HEK293 (cell line): ENCODE data around the gene GLTPD2.

Experiments used
- CTCF ChIA-PET: fragments of 350-600 bp; formaldehyde crosslinking; extraction: SDS; loops from one replicate; lab custom pipeline; 2021; ENCODE audit warnings: antibody characterized with exemption; lab: Yijun Ruan, JAX
- POLR2A ChIA-PET: fragments of 300-600 bp; formaldehyde crosslinking; extraction: SDS; loops from one replicate; lab custom pipeline; 2020; ENCODE audit warnings: antibody characterized with exemption, inconsistent platforms; lab: Yijun Ruan, JAX
- H3K27ac ChIP-seq: fragments of 200-500 bp; sonication (Bioruptor generic); 2 replicates; pipeline ENCODE4 v1.5.1; 2014; ENCODE audit warnings: low read depth, low read length, control low read depth, inconsistent platforms; ENCODE audit errors: extremely low read depth
- H3K36me3 ChIP-seq, 2 experiments: fragments of 200-500 bp in 1 of 2; sonication (Bioruptor generic) in 1 of 2; 1 replicate in 1 of 2; 2 replicates in 1 of 2; pipeline ENCODE4 v1.5.1; 2014 to 2017; ENCODE audit warnings: inconsistent platforms in 2 of 2, low read length in 2 of 2; ENCODE audit not compliant: control insufficient read depth in 2 of 2, insufficient read depth in 1 of 2
- H3K4me1 ChIP-seq: fragments of 200-500 bp; sonication (Bioruptor generic); 2 replicates; pipeline ENCODE4 v1.5.1; 2014; ENCODE audit warnings: mild to moderate bottlenecking, low read length, inconsistent platforms; ENCODE audit not compliant: control insufficient read depth, insufficient read depth
- H3K4me3 ChIP-seq: 2 replicates; pipeline ENCODE4 v1.5.1; 2011; ENCODE audit warnings: low read depth, mild to moderate bottlenecking, control low read depth, low read length, moderate library complexity
- H3K9me3 ChIP-seq: fragments of 200-500 bp; sonication (Bioruptor generic); 2 replicates; pipeline ENCODE4 v1.5.1; 2014; ENCODE audit warnings: low read depth, low read length, inconsistent platforms; ENCODE audit not compliant: control insufficient read depth, insufficient read depth
- FEZF1 ChIP-seq: fragments of 450-650 bp; formaldehyde crosslinking; IDR thresholded peaks from 2 replicates; pipeline ENCODE4 v1.5.1; 2016; ENCODE audit warnings: missing biosample characterization, missing genetic modification characterization
- IKZF3 ChIP-seq: fragments of 450-650 bp; IDR thresholded peaks from 2 replicates; pipeline ENCODE4 v1.5.0; 2018; ENCODE audit warnings: missing biosample characterization, mild to moderate bottlenecking, missing genetic modification characterization, moderate library complexity
- KLF7 ChIP-seq: fragments of 450-650 bp; formaldehyde crosslinking; IDR thresholded peaks from 2 replicates; pipeline ENCODE4 v1.5.1; 2016; ENCODE audit warnings: missing biosample characterization, missing genetic modification characterization, borderline replicate concordance
- MEIS1 ChIP-seq: sonication (generic); formaldehyde crosslinking; IDR thresholded peaks from 2 replicates; pipeline ENCODE4 v1.8.1; 2022; ENCODE audit warnings: missing genetic modification reagents, mild to moderate bottlenecking, borderline replicate concordance
- MYNN ChIP-seq: fragments of 450-650 bp; formaldehyde crosslinking; IDR thresholded peaks from 2 replicates; pipeline ENCODE4 v1.5.1; 2016; ENCODE audit warnings: missing biosample characterization, missing genetic modification characterization, borderline replicate concordance
- OSR2 ChIP-seq: fragments of 450-650 bp; formaldehyde crosslinking; IDR thresholded peaks from 2 replicates; pipeline ENCODE4 v1.5.1; 2016; ENCODE audit warnings: missing biosample characterization, missing genetic modification characterization
- ZNF184 ChIP-seq: fragments of 450-650 bp; IDR thresholded peaks from 2 replicates; pipeline ENCODE4 v1.5.1; 2018; ENCODE audit warnings: missing biosample characterization, mild to moderate bottlenecking, missing genetic modification characterization
- ZNF19 ChIP-seq: fragments of 450-650 bp; formaldehyde crosslinking; IDR thresholded peaks from 2 replicates; pipeline ENCODE4; 2016; ENCODE audit warnings: missing biosample characterization, missing genetic modification characterization, low read depth
- ZNF341 ChIP-seq: fragments of 450-650 bp; formaldehyde crosslinking; IDR thresholded peaks from 2 replicates; pipeline ENCODE4; 2016; ENCODE audit warnings: low read depth, missing biosample characterization, missing genetic modification characterization
- ZNF433 ChIP-seq: fragments of 450-650 bp; formaldehyde crosslinking; IDR thresholded peaks from 2 replicates; pipeline ENCODE4 v1.5.1; 2016; ENCODE audit warnings: missing biosample characterization, missing genetic modification characterization, low read depth
- ZNF561 ChIP-seq: fragments of 450-650 bp; IDR thresholded peaks from 2 replicates; pipeline ENCODE4 v1.5.1; 2018; ENCODE audit warnings: missing biosample characterization, missing genetic modification characterization, borderline replicate concordance
- ZNF670 ChIP-seq: fragments of 450-650 bp; formaldehyde crosslinking; IDR thresholded peaks from 2 replicates; pipeline ENCODE4 v1.5.1; 2016; ENCODE audit warnings: missing biosample characterization, missing genetic modification characterization, low read depth
- TF ChIP-seq, protein P1 (sequence below): fragments of 450-650 bp; formaldehyde crosslinking; IDR thresholded peaks from 2 replicates; pipeline ENCODE4 v1.5.1; 2016; ENCODE audit warnings: missing biosample characterization, missing genetic modification characterization
- TF ChIP-seq, protein P2 (sequence below): fragments of 450-650 bp; formaldehyde crosslinking; IDR thresholded peaks from 2 replicates; pipeline ENCODE4 v1.5.1; 2016; ENCODE audit warnings: missing biosample characterization, missing genetic modification characterization, borderline replicate concordance

The GLTPD2 gene

DNA sequence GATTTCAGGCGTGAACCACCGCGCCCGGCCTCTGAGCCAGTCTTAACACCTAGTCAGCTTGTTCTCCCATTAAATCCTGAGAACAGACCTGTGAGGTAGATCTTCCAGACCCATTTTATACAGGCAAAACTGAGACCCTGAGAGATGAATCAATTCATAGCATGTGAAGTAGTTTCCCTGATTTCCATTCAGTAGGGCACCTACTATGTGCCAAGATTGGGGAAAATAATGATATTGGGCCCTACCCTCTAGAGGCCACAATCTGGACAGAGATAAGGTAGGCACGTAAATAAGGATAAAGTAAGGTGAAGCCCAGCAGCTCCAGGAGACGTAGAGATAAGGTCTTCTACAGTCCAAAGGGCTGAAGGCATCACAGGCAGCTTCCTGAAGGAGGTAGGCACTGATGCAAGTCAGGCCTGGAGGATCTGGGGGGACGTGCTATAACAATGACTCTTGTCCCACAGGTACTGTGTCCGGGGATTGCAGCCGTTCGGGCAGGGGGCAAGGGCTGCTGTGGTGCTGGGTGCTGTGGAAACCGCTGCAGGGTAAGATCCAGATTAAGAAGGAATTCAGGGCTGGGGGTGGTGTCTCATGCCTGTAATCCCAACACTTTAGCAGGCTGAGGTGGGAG lies 8.3 kb upstream of the GLTPD2 start (continued):
- TF ChIP-seq, protein P1, sequence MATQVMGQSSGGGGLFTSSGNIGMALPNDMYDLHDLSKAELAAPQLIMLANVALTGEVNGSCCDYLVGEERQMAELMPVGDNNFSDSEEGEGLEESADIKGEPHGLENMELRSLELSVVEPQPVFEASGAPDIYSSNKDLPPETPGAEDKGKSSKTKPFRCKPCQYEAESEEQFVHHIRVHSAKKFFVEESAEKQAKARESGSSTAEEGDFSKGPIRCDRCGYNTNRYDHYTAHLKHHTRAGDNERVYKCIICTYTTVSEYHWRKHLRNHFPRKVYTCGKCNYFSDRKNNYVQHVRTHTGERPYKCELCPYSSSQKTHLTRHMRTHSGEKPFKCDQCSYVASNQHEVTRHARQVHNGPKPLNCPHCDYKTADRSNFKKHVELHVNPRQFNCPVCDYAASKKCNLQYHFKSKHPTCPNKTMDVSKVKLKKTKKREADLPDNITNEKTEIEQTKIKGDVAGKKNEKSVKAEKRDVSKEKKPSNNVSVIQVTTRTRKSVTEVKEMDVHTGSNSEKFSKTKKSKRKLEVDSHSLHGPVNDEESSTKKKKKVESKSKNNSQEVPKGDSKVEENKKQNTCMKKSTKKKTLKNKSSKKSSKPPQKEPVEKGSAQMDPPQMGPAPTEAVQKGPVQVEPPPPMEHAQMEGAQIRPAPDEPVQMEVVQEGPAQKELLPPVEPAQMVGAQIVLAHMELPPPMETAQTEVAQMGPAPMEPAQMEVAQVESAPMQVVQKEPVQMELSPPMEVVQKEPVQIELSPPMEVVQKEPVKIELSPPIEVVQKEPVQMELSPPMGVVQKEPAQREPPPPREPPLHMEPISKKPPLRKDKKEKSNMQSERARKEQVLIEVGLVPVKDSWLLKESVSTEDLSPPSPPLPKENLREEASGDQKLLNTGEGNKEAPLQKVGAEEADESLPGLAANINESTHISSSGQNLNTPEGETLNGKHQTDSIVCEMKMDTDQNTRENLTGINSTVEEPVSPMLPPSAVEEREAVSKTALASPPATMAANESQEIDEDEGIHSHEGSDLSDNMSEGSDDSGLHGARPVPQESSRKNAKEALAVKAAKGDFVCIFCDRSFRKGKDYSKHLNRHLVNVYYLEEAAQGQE (tag by site-specific recombination): no peak
- TF ChIP-seq, protein P2, sequence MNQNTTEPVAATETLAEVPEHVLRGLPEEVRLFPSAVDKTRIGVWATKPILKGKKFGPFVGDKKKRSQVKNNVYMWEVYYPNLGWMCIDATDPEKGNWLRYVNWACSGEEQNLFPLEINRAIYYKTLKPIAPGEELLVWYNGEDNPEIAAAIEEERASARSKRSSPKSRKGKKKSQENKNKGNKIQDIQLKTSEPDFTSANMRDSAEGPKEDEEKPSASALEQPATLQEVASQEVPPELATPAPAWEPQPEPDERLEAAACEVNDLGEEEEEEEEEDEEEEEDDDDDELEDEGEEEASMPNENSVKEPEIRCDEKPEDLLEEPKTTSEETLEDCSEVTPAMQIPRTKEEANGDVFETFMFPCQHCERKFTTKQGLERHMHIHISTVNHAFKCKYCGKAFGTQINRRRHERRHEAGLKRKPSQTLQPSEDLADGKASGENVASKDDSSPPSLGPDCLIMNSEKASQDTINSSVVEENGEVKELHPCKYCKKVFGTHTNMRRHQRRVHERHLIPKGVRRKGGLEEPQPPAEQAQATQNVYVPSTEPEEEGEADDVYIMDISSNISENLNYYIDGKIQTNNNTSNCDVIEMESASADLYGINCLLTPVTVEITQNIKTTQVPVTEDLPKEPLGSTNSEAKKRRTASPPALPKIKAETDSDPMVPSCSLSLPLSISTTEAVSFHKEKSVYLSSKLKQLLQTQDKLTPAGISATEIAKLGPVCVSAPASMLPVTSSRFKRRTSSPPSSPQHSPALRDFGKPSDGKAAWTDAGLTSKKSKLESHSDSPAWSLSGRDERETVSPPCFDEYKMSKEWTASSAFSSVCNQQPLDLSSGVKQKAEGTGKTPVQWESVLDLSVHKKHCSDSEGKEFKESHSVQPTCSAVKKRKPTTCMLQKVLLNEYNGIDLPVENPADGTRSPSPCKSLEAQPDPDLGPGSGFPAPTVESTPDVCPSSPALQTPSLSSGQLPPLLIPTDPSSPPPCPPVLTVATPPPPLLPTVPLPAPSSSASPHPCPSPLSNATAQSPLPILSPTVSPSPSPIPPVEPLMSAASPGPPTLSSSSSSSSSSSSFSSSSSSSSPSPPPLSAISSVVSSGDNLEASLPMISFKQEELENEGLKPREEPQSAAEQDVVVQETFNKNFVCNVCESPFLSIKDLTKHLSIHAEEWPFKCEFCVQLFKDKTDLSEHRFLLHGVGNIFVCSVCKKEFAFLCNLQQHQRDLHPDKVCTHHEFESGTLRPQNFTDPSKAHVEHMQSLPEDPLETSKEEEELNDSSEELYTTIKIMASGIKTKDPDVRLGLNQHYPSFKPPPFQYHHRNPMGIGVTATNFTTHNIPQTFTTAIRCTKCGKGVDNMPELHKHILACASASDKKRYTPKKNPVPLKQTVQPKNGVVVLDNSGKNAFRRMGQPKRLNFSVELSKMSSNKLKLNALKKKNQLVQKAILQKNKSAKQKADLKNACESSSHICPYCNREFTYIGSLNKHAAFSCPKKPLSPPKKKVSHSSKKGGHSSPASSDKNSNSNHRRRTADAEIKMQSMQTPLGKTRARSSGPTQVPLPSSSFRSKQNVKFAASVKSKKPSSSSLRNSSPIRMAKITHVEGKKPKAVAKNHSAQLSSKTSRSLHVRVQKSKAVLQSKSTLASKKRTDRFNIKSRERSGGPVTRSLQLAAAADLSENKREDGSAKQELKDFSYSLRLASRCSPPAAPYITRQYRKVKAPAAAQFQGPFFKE (tag by site-specific recombination): no peak
- TF ChIP-seq MEIS1 (CRISPR knock-in tag) (no peak), IKZF3 (tag by site-specific recombination) (no peak), MYNN (tag by site-specific recombination) (no peak), KLF7 (tag by site-specific recombination) (no peak)

DNA sequence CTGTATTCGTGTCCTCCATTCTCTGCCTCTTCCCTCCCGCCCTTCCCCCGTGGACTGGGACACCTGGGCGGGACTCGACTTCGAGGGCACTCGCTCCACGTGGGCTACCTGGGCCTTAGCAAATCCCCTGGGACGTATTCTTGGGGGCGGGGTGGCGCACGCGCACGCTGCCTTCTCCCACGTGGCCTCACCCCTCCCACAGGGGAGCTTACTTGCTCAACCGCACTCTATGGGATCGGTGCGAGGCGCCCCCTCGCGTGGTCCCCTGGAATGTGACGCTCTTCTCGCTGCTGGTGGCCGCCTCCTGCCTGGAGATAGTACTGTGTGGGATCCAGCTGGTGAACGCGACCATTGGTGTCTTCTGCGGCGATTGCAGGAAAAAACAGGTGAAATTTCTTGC lies 6.1 kb upstream of the GLTPD2 start:
- TF ChIP-seq MEIS1 (CRISPR knock-in tag) (no peak), ZNF19 (no peak), ZNF433 (tag by site-specific recombination) (no peak), ZNF341 (no peak), ZNF561 (tag by site-specific recombination) (no peak), FEZF1 (tag by site-specific recombination) (no peak), ZNF670 (no peak), ZNF184 (tag by site-specific recombination) (no peak), OSR2 (tag by site-specific recombination) (no peak)
- H3K9me3 ChIP-seq: no peaks in the 10 kb centered on the region
- H3K27ac ChIP-seq: no peak overlapping the region
- no peaks in the 10 kb centered on the region for H3K36me3 ChIP-seq
- H3K4me3 ChIP-seq: no peak overlapping the region
- ChIA-PET CTCF (interaction anchor here (0.6 to 1.7 kb wide), 6 partner anchors 11 to 216 kb away, joined by 3 to 5 read pairs (median 4); partner anchors contain the start of genes MED11 and TM4SF5), POLR2A (no interaction called here)
- no peaks in the 10 kb centered on the region for H3K4me1 ChIP-seq
